Pancreas (tissue), 10 donors: Measurements from ENCODE around the gene ITGB2. TPM values are rescaled to one million over a fixed set of nuclear protein-coding genes. Genes with fewer than 3 reads are reported as not detected.

ENCODE experiments used
- ATAC-seq, 4 donors: fragments of 200-7000 bp; cut with Tn5 transposase; one replicate each; pipeline versions ENCODE4 v1.8.0 to v1.9.1; 2020; ENCODE audit warnings: mild to moderate bottlenecking in 4 of 4, moderate library complexity in 4 of 4
- DNase-seq, 6 donors: peaks; one replicate each; pipeline ENCODE4 v3.0.0-alpha.2; 2020
- FAIRE-seq: peaks from 2 replicates; lab custom pipeline; 2012; peaks lifted over from hg19 to GRCh38; lab: Jason Lieb, UNC
- H3K27ac ChIP-seq, 4 donors: fragments of 200-600 bp; sonication (generic); 1 replicate in 3 of 4; 2 replicates in 1 of 4; pipeline versions ENCODE4 v1.5.0 to v1.8.0; 2020
- H3K27me3 ChIP-seq, 4 donors: fragments of 200-600 bp; one replicate each; pipeline ENCODE4 v1.8.0; 2021
- H3K36me3 ChIP-seq, 3 donors: fragments of 200-600 bp; sonication (generic) in 1 of 3; one replicate each; pipeline versions ENCODE4 v1.5.0 to v1.8.0; 2020 to 2021
- H3K4me1 ChIP-seq, 3 donors: fragments of 200-600 bp; one replicate each; pipeline ENCODE4 v1.8.0; 2021
- H3K4me3 ChIP-seq, 4 donors: fragments of 200-600 bp; sonication (generic) in 2 of 4; one replicate each; pipeline versions ENCODE4 v1.5.0 to v1.8.0; 2020 to 2021
- H3K9me3 ChIP-seq, 4 donors: fragments of 200-600 bp; one replicate each; pipeline ENCODE4 v1.8.0; 2021
- WGBS, 2 donors: extraction: QIAGEN DNeasy Blood & Tissue Kit; methylation state at CpG; one replicate each; pipeline ENCODE4 v1.1.7; 2013; 5-methylcytosine and 5-hydroxymethylcytosine counted together
- intact Hi-C, 3 donors: fragments of 100-400 bp; cut with DNase I; formaldehyde crosslinking; loops; one replicate each; pipeline versions ENCODE4 v1.11.1 to v1.14.2; 2022
- polyA plus RNA-seq, 2 donors: library from polyadenylated mRNA; stranded (reverse); fragments of 200-250 nt; gene quantifications; one replicate each; pipeline ENCODE4 v1.2.3, GENCODE V29; 2013
- total RNA-seq, 6 donors: library from RNA; stranded (reverse); fragmentation: NEBNext Ultra II Directional in 4 of 6; extraction: Animal tissue kit (Norgen Biotek cat#: 25700) in 4 of 6; gene quantifications; one replicate each; pipeline versions ENCODE4 v1.2.1 to v1.2.4, GENCODE V29; 2021 to 2023
- TF ChIP-seq, protein P1 (sequence below), 4 donors: fragments of 200-600 bp; sonication (generic) in 3 of 4; IDR thresholded peaks; one replicate each; pipeline versions ENCODE4 v1.5.0 to v1.8.0; 2021; ENCODE audit warnings: antibody characterized with exemption in 4 of 4
- donor health status: healthy with polysubstance abuse.
- donor health status: DM: no; HTN: no; CAD: no; lungs with moderate emphysema.
- donor health status: DM: no; HTN: no; CAD: no.
- donor health status: control.
- donor health status: control.
- donor health status: Bipolar disorder and iron deficiency.
- donor health status: DM: yes; HTN: yes; CAD: no.
- donor health status: DM: no; HTN: no; CAD: no.
- donor health status: DM: no; HTN: no; CAD: no.
- donor health status: DM: yes; HTN: yes; CAD: no.

Gene ITGB2
- total and polyA plus RNA-seq, 8 donors = 1.1 to 88.0 (median 11.6) TPM

DNA sequence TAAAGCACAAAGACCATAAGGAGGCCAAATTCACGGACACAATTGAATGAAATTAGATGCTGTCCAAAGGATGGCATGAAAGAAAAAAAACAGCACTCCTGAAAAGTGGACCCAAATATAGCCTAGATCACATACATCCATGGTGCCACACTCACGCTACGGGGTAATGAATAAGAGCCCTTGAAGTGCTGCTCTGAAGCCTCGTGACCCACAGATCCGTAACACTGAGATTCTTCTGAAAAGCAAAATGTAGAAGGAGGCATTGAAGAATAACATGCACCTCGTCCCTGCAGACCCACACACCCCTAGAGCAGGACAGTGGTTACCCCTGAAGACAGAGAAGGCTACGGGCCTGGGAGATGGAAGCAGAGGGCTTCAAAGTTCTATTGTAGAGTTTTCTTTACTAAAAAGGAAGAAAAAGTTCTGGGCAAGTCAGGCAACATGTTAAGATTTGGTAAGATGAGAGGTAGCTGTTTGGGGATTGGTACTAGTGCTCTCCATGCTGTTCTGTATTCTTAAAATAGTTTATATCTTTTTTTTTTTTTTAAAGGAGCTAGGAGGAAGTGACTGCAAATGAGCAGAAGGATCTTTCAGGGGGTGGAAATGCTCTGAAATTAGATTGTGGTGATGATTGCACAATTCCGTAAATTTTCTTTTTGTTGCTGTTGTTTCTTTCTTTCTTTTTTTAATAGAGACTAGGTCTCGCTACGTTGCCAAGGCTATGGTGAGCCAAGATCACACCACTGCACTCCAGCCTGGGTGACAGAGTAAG, 4.1 kb upstream of the ITGB2 start:
- Histone ChIP-seq H3K4me3 (no peak overlapping the region), H3K27me3 (peaks cover 0 to 8% (median 0%) of the 10 kb centered on the region in 4 donors), H3K27ac (no peak overlapping the region), H3K4me1 (no peaks in the 10 kb centered on the region), H3K36me3 (no peaks in the 10 kb centered on the region), H3K9me3 (no peaks in the 10 kb centered on the region)
- no peak for FAIRE-seq
- ATAC-seq = peak in 1 of 4 donors; percentile 27
- no peak for DNase-seq
- 52 to 63% methylated on average over 10 of the region's 10 CpGs for WGBS, 2 donors
- intact Hi-C loops = no loop called here
- TF ChIP-seq, protein P1, sequence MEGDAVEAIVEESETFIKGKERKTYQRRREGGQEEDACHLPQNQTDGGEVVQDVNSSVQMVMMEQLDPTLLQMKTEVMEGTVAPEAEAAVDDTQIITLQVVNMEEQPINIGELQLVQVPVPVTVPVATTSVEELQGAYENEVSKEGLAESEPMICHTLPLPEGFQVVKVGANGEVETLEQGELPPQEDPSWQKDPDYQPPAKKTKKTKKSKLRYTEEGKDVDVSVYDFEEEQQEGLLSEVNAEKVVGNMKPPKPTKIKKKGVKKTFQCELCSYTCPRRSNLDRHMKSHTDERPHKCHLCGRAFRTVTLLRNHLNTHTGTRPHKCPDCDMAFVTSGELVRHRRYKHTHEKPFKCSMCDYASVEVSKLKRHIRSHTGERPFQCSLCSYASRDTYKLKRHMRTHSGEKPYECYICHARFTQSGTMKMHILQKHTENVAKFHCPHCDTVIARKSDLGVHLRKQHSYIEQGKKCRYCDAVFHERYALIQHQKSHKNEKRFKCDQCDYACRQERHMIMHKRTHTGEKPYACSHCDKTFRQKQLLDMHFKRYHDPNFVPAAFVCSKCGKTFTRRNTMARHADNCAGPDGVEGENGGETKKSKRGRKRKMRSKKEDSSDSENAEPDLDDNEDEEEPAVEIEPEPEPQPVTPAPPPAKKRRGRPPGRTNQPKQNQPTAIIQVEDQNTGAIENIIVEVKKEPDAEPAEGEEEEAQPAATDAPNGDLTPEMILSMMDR (IDR thresholded peaks at IDR 0.05) = no peak

DNA sequence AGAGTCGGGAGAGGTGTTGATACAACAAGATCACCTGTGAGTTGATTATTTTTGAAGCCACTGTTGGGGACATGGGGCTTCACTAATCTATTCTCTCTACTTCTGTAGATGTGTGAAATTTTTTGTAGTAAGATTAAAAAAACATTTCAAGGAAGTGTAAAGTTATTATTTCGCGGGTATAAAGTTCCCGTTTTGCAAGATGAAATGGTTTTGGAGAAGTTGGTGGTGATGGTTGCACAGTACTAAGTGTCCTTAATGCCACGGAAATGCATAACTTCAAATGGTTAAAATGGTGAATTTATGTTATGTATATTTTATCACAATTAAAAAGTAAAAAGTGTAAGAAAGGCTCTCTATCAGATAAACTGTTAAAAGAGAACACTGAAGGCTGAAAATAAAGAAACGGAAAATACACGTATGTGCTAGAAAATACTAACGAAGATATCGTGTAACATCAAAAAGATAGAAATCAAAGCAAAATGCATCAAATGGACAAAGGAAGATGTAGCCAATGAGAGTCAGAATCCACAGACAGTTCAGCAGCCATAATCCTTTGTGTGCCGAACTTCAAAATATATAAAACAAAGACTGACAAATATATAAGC, 2.9 kb upstream of the ITGB2 start:
- 62 to 82% methylated on average over 10 of the region's 10 CpGs for WGBS, 2 donors
- H3K27me3 ChIP-seq = peaks cover 0 to 8% (median 0%) of the 10 kb centered on the region in 4 donors
- DNase-seq (no peak), ATAC-seq (no peak), FAIRE-seq (no peak)
- TF ChIP-seq, protein P1 (IDR thresholded peaks at IDR 0.05) = no peak
- no peaks in the 10 kb centered on the region for H3K9me3 ChIP-seq
- H3K27ac ChIP-seq = no peak overlapping the region
- no peaks in the 10 kb centered on the region for H3K36me3 ChIP-seq
- H3K4me3 ChIP-seq = no peak overlapping the region
- intact Hi-C loops = no loop called here
- H3K4me1 ChIP-seq = no peaks in the 10 kb centered on the region

DNA sequence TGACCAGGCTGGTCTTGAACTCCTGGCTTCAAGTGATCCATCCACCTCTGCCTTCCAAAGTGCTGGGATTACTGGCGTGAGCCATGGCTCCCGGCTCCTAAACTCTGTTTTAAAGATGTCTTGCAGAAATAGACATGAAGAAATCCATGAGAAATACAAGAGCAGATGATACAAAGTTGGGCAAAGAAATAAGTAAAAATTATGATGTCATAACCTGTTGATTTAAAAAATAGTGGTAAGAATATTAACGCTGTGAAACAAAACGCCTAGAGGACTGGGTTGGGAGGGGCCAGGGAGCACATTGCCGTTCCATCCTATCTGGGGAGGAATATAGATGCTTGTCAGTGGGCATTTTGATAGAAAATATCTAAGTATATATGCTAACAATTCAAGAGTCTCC, 1.2 kb upstream of the ITGB2 start:
- no peak for FAIRE-seq
- intact Hi-C loops = no loop called here
- H3K27me3 ChIP-seq = peaks cover 0 to 8% (median 0%) of the 10 kb centered on the region in 4 donors
- H3K4me1 ChIP-seq = no peaks in the 10 kb centered on the region
- ATAC-seq = no peak
- DNase-seq = no peak
- H3K36me3 ChIP-seq = no peaks in the 10 kb centered on the region
- TF ChIP-seq, protein P1 (IDR thresholded peaks at IDR 0.05) = no peak
- H3K9me3 ChIP-seq = no peaks in the 10 kb centered on the region
- H3K27ac ChIP-seq = no peak overlapping the region
- 49 to 58% methylated on average over 5 of the region's 5 CpGs for WGBS, 2 donors
- no peak overlapping the region for H3K4me3 ChIP-seq

DNA sequence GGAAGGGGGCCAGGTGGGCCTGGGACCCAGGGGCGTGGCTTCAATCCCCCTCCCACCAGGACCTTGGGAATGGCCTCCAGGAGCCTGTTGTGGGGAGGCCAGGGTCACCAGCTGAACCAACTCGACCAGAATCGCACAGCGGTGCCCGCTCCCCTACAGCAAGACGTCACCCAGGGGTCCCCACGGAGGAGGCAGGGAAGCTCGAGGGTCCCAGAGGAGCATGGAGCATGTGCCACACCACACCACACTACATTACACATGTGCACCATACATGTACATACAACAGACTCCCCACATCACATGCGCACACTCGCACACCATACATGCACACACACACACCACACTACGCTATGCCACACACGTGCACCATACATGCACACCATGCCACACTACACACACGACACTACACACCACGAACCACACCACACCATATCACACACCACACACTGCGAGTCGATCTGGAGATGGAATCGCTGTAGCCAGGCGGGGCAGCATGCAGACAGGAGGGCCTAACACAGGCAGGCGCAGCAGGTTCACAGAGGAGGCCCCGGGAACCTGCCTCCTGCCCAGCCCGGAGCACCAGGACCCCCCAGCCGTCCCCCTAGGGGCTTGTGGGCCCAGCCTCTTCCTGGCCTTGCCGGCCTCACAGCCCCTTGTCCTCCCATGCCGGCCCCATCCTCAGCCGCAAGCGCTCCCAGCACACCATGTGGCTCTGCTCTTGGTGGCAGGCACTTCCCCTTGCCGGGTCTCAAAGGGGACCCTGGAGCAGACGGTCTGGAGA, 596 bp downstream of the ITGB2 start:
- Histone ChIP-seq H3K27me3 (peaks cover 0 to 8% (median 0%) of the 10 kb centered on the region in 4 donors), H3K36me3 (no peaks in the 10 kb centered on the region), H3K4me1 (no peaks in the 10 kb centered on the region), H3K4me3 (peak overlapping the region in 2 of 4 donors; percentile 10 to 31), H3K27ac (peak overlapping the region in 1 of 4 donors; percentile 5), H3K9me3 (no peaks in the 10 kb centered on the region)
- 36 to 53% methylated on average over 28 of the region's 28 CpGs for WGBS, 2 donors
- ATAC-seq (peak in 1 of 4 donors; percentile 6), FAIRE-seq (no peak), DNase-seq (peak in 1 of 6 donors; percentile 44)
- TF ChIP-seq, protein P1 (IDR thresholded peaks at IDR 0.05) = no peak
- intact Hi-C loops = no loop called here
